ENCODE results near the gene WFDC5. TPM values are rescaled to one million over a fixed set of nuclear protein-coding genes. Genes with fewer than 3 reads are reported as not detected.

The WFDC5 gene
- total and polyA plus RNA-seq, 2 donors (not counting 3 experiments of a cell fraction or from before 2014, with no cell fraction given), result not detected

- intact Hi-C loops (cut with micrococcal nuclease), result loop anchor here (1.0 to 5.0 kb wide), 4 partner anchors 68 to 200 kb away; partner anchors contain the start of gene PABPC1L
- ChIA-PET CTCF (interaction anchor here (0.6 to 9.5 kb wide), 30 partner anchors 9 to 998 kb away, joined by 3 to 278 read pairs (median 5); partner anchors contain the start of genes KCNS1 and WFDC12), POLR2A (no interaction called here)
- H2AFZ ChIP-seq (ENCODE audit: low read depth, low read length), result no peak overlapping the region
- H3K27ac ChIP-seq (ENCODE audit: insufficient read depth, low read depth, low read length), result no peak overlapping the region
- no peaks in the 10 kb centered on the region for H3K79me2 ChIP-seq (ENCODE audit: control insufficient read depth, insufficient read depth, low read length)
- BruUV-seq (replicated peaks), result no TSS peak
- dilution Hi-C loops (cut with MboI; ENCODE audit: extremely low pct_ligation_motif_present, low sequenced_read_pairs), result no loop called here
- H4K20me1 ChIP-seq (replicated peaks; ENCODE audit: control insufficient read depth, extremely low read depth, insufficient read depth, low read length), result no peaks in the 10 kb centered on the region
- H3K4me2 ChIP-seq (ENCODE audit: insufficient read depth, low read length), result no peak overlapping the region
- peak; percentile 76 for FAIRE-seq
- no peaks in the 10 kb centered on the region for H3K36me3 ChIP-seq (ENCODE audit: control insufficient read depth in 2 of 2, extremely low read depth in 1 of 2, insufficient read depth in 2 of 2, low read length in 2 of 2)
- peak; percentile 26 for DNase-seq (ENCODE audit: low read depth, low spot score)
- no peak overlapping the region for H3K4me3 ChIP-seq (replicated peaks in 1 of 3; ENCODE audit: insufficient read depth in 1 of 3, low read depth in 1 of 3, low read length in 3 of 3)
- TF ChIP-seq GATA2 (IDR thresholded peaks at IDR 0.05; ENCODE audit: insufficient read depth, insufficient read length, low read depth, low read length) (no peak), JUN (IDR thresholded peaks at IDR 0.05; ENCODE audit: borderline replicate concordance, insufficient read depth, insufficient read length, low read depth) (no peak), MYC (IDR thresholded peaks at IDR 0.05; ENCODE audit: low read depth, low read length) (no peak), CTCF (IDR thresholded peaks at IDR 0.05; ENCODE audit: extremely low read depth in 1 of 2, insufficient read depth in 1 of 2, low read depth in 1 of 2, low read length in 2 of 2) (peak; percentile 47 to 51)
- no peaks in the 10 kb centered on the region for H3K9me3 ChIP-seq (replicated peaks; ENCODE audit: control insufficient read depth, insufficient read depth, low read length)
- H3K9me1 ChIP-seq (replicated peaks; ENCODE audit: control insufficient read depth, extremely low read depth, insufficient read depth, low read length), result no peaks in the 10 kb centered on the region
- peaks cover 0 to 4% of the 10 kb centered on the region in 2 experiments for H3K27me3 ChIP-seq (ENCODE audit: control insufficient read depth in 2 of 2, insufficient read depth in 2 of 2, low read length in 2 of 2)
- no peak overlapping the region for H3K9ac ChIP-seq (replicated peaks; ENCODE audit: extremely low read depth, insufficient read depth, low read length)
- no peaks in the 10 kb centered on the region for H3K4me1 ChIP-seq (ENCODE audit: control insufficient read depth, extremely low read depth, insufficient read depth, low read length)
These were observed 3.0 kb downstream of the WFDC5 start for GRCh38 chr20:45111799-45112471.
